GM23338 (cell line): ENCODE results near the gene LRRC51. TPM values are rescaled to one million over a fixed set of nuclear protein-coding genes. Genes with fewer than 3 reads are reported as not detected.

Experiments used
- ATAC-seq: fragments of 200-7000 bp; cut with Tn5 transposase; 3 replicates; pipeline ENCODE4 v1.9.1; 2020
- DNase-seq: peaks from one replicate; pipeline ENCODE4 v3.0.0-alpha.2; 2015; ENCODE audit warnings: low spot score
- H2AFZ ChIP-seq: fragments of 200-600 bp; sonication (generic); 2 replicates; pipeline ENCODE4 v1.8.0; 2016; ENCODE audit warnings: antibody characterized with exemption, mild to moderate bottlenecking, moderate library complexity
- H3F3A ChIP-seq: fragments of 200-600 bp; sonication (generic); replicated peaks from 2 replicates; pipeline ENCODE4 v1.8.0; 2017; ENCODE audit warnings: antibody characterized with exemption, mixed run types, low read depth
- H3K27ac ChIP-seq: fragments of 200-600 bp; sonication (generic); 2 replicates; pipeline ENCODE4 v1.6.1; 2016; ENCODE audit warnings: low read depth
- H3K27me3 ChIP-seq: fragments of 200-600 bp; sonication (generic); 2 replicates; pipeline ENCODE4 v1.8.0; 2016; ENCODE audit warnings: mild to moderate bottlenecking, mixed run types, moderate library complexity; ENCODE audit not compliant: insufficient read depth
- H3K36me3 ChIP-seq: fragments of 200-600 bp; sonication (generic); 2 replicates; pipeline ENCODE4 v1.8.0; 2016; ENCODE audit warnings: mild to moderate bottlenecking; ENCODE audit not compliant: insufficient read depth
- H3K4me1 ChIP-seq: fragments of 200-600 bp; sonication (generic); 2 replicates; pipeline ENCODE4 v1.8.0; 2016; ENCODE audit warnings: mild to moderate bottlenecking, moderate library complexity; ENCODE audit not compliant: insufficient read depth
- H3K4me2 ChIP-seq: fragments of 200-600 bp; sonication (generic); 2 replicates; pipeline ENCODE4 v1.7.1; 2017; ENCODE audit warnings: mixed run types
- H3K4me3 ChIP-seq: fragments of 200-600 bp; sonication (generic); 2 replicates; pipeline ENCODE4 v1.6.1; 2016; ENCODE audit warnings: mixed run types
- H3K79me2 ChIP-seq: fragments of 200-600 bp; sonication (generic); replicated peaks from 2 replicates; pipeline ENCODE4 v1.8.0; 2017; ENCODE audit warnings: mild to moderate bottlenecking; ENCODE audit not compliant: insufficient read depth
- H3K9me2 ChIP-seq: fragments of 200-600 bp; sonication (generic); 2 replicates; pipeline ENCODE4 v1.8.0; 2017; ENCODE audit not compliant: insufficient read depth
- H4K20me1 ChIP-seq: fragments of 200-600 bp; sonication (generic); replicated peaks from 2 replicates; pipeline ENCODE4 v1.8.0; 2017; ENCODE audit warnings: mild to moderate bottlenecking; ENCODE audit not compliant: insufficient read depth
- H3K27ac Mint-ChIP-seq: 2 replicates; pipeline ENCODE4 v1.8.0; 2020; ENCODE audit warnings: inconsistent platforms, mild to moderate bottlenecking, moderate library complexity, mixed read lengths
- H3K27me3 Mint-ChIP-seq: 3 replicates; pipeline ENCODE4 v1.8.0; 2022; ENCODE audit warnings: low read depth, mild to moderate bottlenecking, moderate library complexity, mixed read lengths, inconsistent platforms; ENCODE audit not compliant: insufficient read depth, poor library complexity
- H3K36me3 Mint-ChIP-seq: 3 replicates; pipeline ENCODE4 v1.8.0; 2021; ENCODE audit warnings: low read depth, mild to moderate bottlenecking, inconsistent platforms, moderate library complexity, mixed read lengths
- H3K4me1 Mint-ChIP-seq: 3 replicates; pipeline ENCODE4 v1.8.0; 2020; ENCODE audit warnings: mild to moderate bottlenecking, inconsistent platforms, mixed read lengths
- H3K4me3 Mint-ChIP-seq: 3 replicates; pipeline ENCODE4 v1.8.0; 2021; ENCODE audit warnings: moderate library complexity, mild to moderate bottlenecking, inconsistent platforms, mixed read lengths
- H3K9me3 Mint-ChIP-seq: 3 replicates; pipeline ENCODE4 v1.8.0; 2020; ENCODE audit warnings: moderate library complexity, mild to moderate bottlenecking, inconsistent platforms, mixed read lengths
- CREB1 ChIP-seq: fragments of 250-450 bp; sonication (Bioruptor Pico); IDR thresholded peaks from 2 replicates; pipeline ENCODE4 v1.5.0; 2020; ENCODE audit warnings: low read depth, mild to moderate bottlenecking, moderate library complexity
- EZH2 ChIP-seq: fragments of 200-600 bp; sonication (generic); IDR thresholded peaks from one replicate; pipeline ENCODE4 v1.8.0; 2017; ENCODE audit warnings: antibody characterized with exemption, mild to moderate bottlenecking, low read depth; ENCODE audit not compliant: unreplicated experiment
- EZH2phosphoT487 ChIP-seq: fragments of 200-600 bp; sonication (generic); IDR thresholded peaks from one replicate; pipeline ENCODE4 v1.8.1; 2018; ENCODE audit warnings: antibody characterized with exemption; ENCODE audit not compliant: unreplicated experiment
- JUNB ChIP-seq: IDR thresholded peaks from one replicate; pipeline ENCODE4 v1.6.1; 2016; ENCODE audit warnings: antibody characterized with exemption; ENCODE audit not compliant: unreplicated experiment
- NANOG ChIP-seq: IDR thresholded peaks from 2 replicates; pipeline ENCODE4 v1.6.1; 2016; ENCODE audit warnings: antibody characterized with exemption, borderline replicate concordance
- POLR2AphosphoS5 ChIP-seq: IDR thresholded peaks from 2 replicates; pipeline ENCODE4 v1.6.1; 2016; ENCODE audit warnings: antibody characterized with exemption, low read depth
- STAT1 ChIP-seq: IDR thresholded peaks from one replicate; pipeline ENCODE4 v1.6.1; 2016; ENCODE audit warnings: antibody characterized with exemption; ENCODE audit not compliant: unreplicated experiment
- ZNF114 ChIP-seq: fragments of 250-450 bp; sonication (Bioruptor Pico); IDR thresholded peaks from 2 replicates; pipeline ENCODE4 v1.5.0; 2020; ENCODE audit warnings: mild to moderate bottlenecking, moderate library complexity
- ZNF331 ChIP-seq: fragments of 250-450 bp; sonication (Bioruptor Pico); IDR thresholded peaks from 2 replicates; pipeline ENCODE4 v1.5.0; 2020; ENCODE audit warnings: low read depth, mild to moderate bottlenecking, moderate library complexity
- polyA plus RNA-seq: library from polyadenylated mRNA; unstranded; fragments of >200 nt; fragmentation: Nextera tagmentation; extraction: Ambion mirVana; gene quantifications from 2 replicates; pipeline ENCODE4 v1.2.1, GENCODE V29; 2016
- total RNA-seq: library from RNA; depleted of rRNA; stranded (reverse); fragments of >200 nt; shearing (Covaris generic); gene quantifications from 2 replicates; pipeline ENCODE4 v1.2.3, GENCODE V29; 2014
- TF ChIP-seq, protein P1 (sequence below): IDR thresholded peaks from 2 replicates; pipeline ENCODE4 v1.6.1; 2016; ENCODE audit warnings: antibody characterized with exemption
- TF ChIP-seq, protein P2 (sequence below): IDR thresholded peaks from one replicate; pipeline ENCODE4 v1.6.1; 2018; ENCODE audit warnings: antibody characterized with exemption; ENCODE audit not compliant: unreplicated experiment
- TF ChIP-seq, protein P3 (sequence below): fragments of 250-450 bp; sonication (Bioruptor Pico); IDR thresholded peaks from 2 replicates; pipeline ENCODE4 v1.5.0; 2020; ENCODE audit warnings: mild to moderate bottlenecking, moderate library complexity
- TF ChIP-seq, protein P4 (sequence below), 2 experiments: fragments of 200-600 bp in 1 of 2; sonication (generic) in 1 of 2; conservative IDR thresholded peaks; 2 replicates each; pipeline versions ENCODE4 v1.5.1 to v1.6.1; 2016 to 2017; ENCODE audit warnings: antibody characterized with exemption in 2 of 2, low read depth in 2 of 2, mild to moderate bottlenecking in 2 of 2, moderate library complexity in 1 of 2

The LRRC51 gene
- total and polyA plus RNA-seq, 2 experiments from 2014 or later: 3.6 to 4.2 TPM

DNA sequence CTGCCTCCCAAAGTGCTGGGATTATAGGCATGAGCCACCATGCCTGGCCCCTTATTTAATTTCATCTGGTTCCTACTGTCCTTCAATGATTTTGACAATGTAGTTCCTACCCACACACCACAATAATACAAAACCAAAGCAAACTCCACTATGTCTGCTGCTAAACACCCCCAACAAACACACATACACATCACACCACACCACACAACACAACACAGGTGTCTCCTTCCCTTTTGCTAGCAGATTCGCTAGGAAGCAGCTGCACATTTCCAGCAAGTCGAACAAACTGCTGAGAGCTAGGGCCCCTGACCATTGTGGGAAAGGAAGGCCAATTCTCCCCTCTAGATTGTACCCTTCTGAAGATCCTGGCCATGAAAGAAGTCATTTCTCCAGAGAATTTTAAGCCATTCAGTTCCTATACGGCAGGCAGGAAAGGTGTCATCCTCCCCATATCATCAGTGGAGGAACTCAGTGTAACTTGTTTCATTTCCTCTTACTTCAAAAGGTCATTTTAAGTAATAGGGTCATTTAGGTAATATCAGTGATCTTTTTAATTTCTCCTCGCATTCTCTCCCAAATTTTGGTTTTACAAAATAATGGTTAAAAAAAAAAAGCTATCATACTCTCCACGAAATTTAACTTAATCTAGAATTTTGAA, 18.8 kb upstream of the LRRC51 start:
- Histone ChIP-seq H3K27ac (no peak overlapping the region), H3K4me3 (no peak overlapping the region), H2AFZ (no peak overlapping the region), H3K4me1 (no peaks in the 10 kb centered on the region), H3K36me3 (no peaks in the 10 kb centered on the region; the same call in 1 of the 2 replicates), H3K9me2 (no peaks in the 10 kb centered on the region), H3K27me3 (no peaks in the 10 kb centered on the region), H3F3A (no peaks in the 10 kb centered on the region), H4K20me1 (peaks cover 11% of the 10 kb centered on the region; the same call in 1 of the 2 replicates), H3K4me2 (no peak overlapping the region), H3K79me2 (peaks cover 33% of the 10 kb centered on the region)
- TF ChIP-seq EZH2phosphoT487 (no peak), JUNB (no peak), EZH2 (no peak), ZNF114 (CRISPR knock-in tag) (no peak), NANOG (no peak), STAT1 (no peak), POLR2AphosphoS5 (no peak), ZNF331 (no peak), CREB1 (no peak)
- TF ChIP-seq, protein P1, sequence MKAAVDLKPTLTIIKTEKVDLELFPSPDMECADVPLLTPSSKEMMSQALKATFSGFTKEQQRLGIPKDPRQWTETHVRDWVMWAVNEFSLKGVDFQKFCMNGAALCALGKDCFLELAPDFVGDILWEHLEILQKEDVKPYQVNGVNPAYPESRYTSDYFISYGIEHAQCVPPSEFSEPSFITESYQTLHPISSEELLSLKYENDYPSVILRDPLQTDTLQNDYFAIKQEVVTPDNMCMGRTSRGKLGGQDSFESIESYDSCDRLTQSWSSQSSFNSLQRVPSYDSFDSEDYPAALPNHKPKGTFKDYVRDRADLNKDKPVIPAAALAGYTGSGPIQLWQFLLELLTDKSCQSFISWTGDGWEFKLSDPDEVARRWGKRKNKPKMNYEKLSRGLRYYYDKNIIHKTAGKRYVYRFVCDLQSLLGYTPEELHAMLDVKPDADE: no peak
- TF ChIP-seq, protein P2, sequence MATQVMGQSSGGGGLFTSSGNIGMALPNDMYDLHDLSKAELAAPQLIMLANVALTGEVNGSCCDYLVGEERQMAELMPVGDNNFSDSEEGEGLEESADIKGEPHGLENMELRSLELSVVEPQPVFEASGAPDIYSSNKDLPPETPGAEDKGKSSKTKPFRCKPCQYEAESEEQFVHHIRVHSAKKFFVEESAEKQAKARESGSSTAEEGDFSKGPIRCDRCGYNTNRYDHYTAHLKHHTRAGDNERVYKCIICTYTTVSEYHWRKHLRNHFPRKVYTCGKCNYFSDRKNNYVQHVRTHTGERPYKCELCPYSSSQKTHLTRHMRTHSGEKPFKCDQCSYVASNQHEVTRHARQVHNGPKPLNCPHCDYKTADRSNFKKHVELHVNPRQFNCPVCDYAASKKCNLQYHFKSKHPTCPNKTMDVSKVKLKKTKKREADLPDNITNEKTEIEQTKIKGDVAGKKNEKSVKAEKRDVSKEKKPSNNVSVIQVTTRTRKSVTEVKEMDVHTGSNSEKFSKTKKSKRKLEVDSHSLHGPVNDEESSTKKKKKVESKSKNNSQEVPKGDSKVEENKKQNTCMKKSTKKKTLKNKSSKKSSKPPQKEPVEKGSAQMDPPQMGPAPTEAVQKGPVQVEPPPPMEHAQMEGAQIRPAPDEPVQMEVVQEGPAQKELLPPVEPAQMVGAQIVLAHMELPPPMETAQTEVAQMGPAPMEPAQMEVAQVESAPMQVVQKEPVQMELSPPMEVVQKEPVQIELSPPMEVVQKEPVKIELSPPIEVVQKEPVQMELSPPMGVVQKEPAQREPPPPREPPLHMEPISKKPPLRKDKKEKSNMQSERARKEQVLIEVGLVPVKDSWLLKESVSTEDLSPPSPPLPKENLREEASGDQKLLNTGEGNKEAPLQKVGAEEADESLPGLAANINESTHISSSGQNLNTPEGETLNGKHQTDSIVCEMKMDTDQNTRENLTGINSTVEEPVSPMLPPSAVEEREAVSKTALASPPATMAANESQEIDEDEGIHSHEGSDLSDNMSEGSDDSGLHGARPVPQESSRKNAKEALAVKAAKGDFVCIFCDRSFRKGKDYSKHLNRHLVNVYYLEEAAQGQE: no peak
- TF ChIP-seq, protein P3, sequence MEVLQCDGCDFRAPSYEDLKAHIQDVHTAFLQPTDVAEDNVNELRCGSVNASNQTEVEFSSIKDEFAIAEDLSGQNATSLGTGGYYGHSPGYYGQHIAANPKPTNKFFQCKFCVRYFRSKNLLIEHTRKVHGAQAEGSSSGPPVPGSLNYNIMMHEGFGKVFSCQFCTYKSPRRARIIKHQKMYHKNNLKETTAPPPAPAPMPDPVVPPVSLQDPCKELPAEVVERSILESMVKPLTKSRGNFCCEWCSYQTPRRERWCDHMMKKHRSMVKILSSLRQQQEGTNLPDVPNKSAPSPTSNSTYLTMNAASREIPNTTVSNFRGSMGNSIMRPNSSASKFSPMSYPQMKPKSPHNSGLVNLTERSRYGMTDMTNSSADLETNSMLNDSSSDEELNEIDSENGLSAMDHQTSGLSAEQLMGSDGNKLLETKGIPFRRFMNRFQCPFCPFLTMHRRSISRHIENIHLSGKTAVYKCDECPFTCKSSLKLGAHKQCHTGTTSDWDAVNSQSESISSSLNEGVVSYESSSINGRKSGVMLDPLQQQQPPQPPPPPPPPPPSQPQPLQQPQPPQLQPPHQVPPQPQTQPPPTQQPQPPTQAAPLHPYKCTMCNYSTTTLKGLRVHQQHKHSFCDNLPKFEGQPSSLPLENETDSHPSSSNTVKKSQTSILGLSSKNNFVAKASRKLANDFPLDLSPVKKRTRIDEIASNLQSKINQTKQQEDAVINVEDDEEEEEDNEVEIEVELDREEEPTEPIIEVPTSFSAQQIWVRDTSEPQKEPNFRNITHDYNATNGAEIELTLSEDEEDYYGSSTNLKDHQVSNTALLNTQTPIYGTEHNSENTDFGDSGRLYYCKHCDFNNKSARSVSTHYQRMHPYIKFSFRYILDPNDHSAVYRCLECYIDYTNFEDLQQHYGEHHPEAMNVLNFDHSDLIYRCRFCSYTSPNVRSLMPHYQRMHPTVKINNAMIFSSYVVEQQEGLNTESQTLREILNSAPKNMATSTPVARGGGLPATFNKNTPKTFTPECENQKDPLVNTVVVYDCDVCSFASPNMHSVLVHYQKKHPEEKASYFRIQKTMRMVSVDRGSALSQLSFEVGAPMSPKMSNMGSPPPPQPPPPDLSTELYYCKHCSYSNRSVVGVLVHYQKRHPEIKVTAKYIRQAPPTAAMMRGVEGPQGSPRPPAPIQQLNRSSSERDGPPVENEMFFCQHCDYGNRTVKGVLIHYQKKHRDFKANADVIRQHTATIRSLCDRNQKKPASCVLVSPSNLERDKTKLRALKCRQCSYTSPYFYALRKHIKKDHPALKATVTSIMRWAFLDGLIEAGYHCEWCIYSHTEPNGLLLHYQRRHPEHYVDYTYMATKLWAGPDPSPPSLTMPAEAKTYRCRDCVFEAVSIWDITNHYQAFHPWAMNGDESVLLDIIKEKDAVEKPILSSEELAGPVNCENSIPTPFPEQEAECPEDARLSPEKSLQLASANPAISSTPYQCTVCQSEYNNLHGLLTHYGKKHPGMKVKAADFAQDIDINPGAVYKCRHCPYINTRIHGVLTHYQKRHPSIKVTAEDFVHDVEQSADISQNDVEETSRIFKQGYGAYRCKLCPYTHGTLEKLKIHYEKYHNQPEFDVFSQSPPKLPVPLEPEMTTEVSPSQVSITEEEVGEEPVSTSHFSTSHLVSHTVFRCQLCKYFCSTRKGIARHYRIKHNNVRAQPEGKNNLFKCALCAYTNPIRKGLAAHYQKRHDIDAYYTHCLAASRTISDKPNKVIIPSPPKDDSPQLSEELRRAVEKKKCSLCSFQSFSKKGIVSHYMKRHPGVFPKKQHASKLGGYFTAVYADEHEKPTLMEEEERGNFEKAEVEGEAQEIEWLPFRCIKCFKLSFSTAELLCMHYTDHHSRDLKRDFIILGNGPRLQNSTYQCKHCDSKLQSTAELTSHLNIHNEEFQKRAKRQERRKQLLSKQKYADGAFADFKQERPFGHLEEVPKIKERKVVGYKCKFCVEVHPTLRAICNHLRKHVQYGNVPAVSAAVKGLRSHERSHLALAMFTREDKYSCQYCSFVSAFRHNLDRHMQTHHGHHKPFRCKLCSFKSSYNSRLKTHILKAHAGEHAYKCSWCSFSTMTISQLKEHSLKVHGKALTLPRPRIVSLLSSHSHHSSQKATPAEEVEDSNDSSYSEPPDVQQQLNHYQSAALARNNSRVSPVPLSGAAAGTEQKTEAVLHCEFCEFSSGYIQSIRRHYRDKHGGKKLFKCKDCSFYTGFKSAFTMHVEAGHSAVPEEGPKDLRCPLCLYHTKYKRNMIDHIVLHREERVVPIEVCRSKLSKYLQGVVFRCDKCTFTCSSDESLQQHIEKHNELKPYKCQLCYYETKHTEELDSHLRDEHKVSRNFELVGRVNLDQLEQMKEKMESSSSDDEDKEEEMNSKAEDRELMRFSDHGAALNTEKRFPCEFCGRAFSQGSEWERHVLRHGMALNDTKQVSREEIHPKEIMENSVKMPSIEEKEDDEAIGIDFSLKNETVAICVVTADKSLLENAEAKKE (CRISPR knock-in tag): no peak
- TF ChIP-seq, protein P4, sequence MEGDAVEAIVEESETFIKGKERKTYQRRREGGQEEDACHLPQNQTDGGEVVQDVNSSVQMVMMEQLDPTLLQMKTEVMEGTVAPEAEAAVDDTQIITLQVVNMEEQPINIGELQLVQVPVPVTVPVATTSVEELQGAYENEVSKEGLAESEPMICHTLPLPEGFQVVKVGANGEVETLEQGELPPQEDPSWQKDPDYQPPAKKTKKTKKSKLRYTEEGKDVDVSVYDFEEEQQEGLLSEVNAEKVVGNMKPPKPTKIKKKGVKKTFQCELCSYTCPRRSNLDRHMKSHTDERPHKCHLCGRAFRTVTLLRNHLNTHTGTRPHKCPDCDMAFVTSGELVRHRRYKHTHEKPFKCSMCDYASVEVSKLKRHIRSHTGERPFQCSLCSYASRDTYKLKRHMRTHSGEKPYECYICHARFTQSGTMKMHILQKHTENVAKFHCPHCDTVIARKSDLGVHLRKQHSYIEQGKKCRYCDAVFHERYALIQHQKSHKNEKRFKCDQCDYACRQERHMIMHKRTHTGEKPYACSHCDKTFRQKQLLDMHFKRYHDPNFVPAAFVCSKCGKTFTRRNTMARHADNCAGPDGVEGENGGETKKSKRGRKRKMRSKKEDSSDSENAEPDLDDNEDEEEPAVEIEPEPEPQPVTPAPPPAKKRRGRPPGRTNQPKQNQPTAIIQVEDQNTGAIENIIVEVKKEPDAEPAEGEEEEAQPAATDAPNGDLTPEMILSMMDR (conservative IDR thresholded peaks at IDR 0.05; ENCODE audit: low read depth in 2 of 2): no peak
- H3K9me3 Mint-ChIP-seq: no peaks in the 10 kb centered on the region
- H3K4me1 Mint-ChIP-seq: no peaks in the 10 kb centered on the region
- ATAC-seq (no peak), DNase-seq (no peak)
- H3K27ac Mint-ChIP-seq: no peak overlapping the region
- H3K36me3 Mint-ChIP-seq: peaks cover 4% of the 10 kb centered on the region
- H3K27me3 Mint-ChIP-seq: no peaks in the 10 kb centered on the region
- H3K4me3 Mint-ChIP-seq: no peak overlapping the region
